ENCODE data around the gene CERS6. TPM values are rescaled to one million over a fixed set of nuclear protein-coding genes. Genes with fewer than 3 reads are reported as not detected.

CERS6 gene
- total and polyA plus RNA-seq, 8 donors, result 18.8 to 24.5 (median 22.1) TPM

DNA sequence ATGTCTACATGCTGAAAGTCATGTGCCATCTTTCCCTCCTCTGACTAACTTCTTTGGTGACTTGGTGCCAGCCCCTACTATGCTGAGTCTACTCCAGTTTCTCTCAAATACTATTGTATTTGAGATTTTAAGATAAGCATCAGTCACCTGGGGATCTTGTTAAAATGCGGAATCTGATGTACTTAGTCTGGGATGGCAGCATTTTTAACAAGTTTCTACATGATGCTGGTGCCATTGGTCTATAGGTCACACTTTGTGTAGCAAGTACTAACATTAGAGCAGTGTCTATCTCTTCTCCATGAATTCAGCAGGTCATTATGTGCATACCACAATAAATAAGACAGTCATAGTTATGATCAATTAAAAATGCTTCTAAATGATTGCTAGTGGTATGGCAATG, 106.9 kb downstream of the CERS6 start:
- TF ChIP-seq, protein P1, sequence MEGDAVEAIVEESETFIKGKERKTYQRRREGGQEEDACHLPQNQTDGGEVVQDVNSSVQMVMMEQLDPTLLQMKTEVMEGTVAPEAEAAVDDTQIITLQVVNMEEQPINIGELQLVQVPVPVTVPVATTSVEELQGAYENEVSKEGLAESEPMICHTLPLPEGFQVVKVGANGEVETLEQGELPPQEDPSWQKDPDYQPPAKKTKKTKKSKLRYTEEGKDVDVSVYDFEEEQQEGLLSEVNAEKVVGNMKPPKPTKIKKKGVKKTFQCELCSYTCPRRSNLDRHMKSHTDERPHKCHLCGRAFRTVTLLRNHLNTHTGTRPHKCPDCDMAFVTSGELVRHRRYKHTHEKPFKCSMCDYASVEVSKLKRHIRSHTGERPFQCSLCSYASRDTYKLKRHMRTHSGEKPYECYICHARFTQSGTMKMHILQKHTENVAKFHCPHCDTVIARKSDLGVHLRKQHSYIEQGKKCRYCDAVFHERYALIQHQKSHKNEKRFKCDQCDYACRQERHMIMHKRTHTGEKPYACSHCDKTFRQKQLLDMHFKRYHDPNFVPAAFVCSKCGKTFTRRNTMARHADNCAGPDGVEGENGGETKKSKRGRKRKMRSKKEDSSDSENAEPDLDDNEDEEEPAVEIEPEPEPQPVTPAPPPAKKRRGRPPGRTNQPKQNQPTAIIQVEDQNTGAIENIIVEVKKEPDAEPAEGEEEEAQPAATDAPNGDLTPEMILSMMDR (IDR thresholded peaks at IDR 0.05), result no peak
- Histone ChIP-seq H3K4me3 (no peak overlapping the region), H3K27me3 (no peaks in the 10 kb centered on the region), H3K27ac (no peak overlapping the region), H3K36me3 (peaks cover 0 to 4% of the 10 kb centered on the region in 2 donors), H3K9me3 (no peaks in the 10 kb centered on the region), H3K4me1 (no peaks in the 10 kb centered on the region)
- intact Hi-C loops (cut with DNase I), result no loop called here
- no peak for DNase-seq
- ATAC-seq, result no peak

GRCh38 chr2:168564641-168565040, 108.6 kb downstream of the CERS6 start:
- TF ChIP-seq, protein P1 (IDR thresholded peaks at IDR 0.05), result no peak
- intact Hi-C loops (cut with DNase I), result no loop called here

DNA sequence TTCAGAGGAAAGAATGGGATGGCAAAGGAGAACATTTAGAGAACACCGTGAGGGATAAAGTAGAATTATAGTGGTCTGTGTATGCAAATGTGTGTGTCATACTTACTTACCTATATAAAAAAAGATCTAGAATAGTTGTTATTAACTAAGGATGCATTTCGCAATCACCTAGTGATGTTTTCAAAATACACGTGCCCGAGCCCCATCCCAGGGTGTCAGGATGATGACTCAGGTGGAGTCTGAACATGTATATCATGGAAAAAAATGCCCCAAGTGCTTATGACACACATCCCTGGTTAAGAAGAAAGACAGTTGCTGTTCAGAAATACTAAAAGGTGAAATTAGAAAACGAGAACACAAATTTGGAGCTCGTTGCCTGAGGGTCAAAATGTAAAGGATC, 109.0 kb downstream of the CERS6 start:
- intact Hi-C loops (cut with DNase I), result no loop called here
- TF ChIP-seq, protein P1 (IDR thresholded peaks at IDR 0.05), result no peak
- no peak overlapping the region for H3K4me3 ChIP-seq
- DNase-seq, result no peak
- H3K36me3 ChIP-seq, result peaks cover 0 to 4% of the 10 kb centered on the region in 2 donors
- no peaks in the 10 kb centered on the region for H3K9me3 ChIP-seq
- ATAC-seq, result no peak
- no peaks in the 10 kb centered on the region for H3K27me3 ChIP-seq
- H3K27ac ChIP-seq, result no peak overlapping the region
- no peaks in the 10 kb centered on the region for H3K4me1 ChIP-seq

More at GRCh38 chr2:168564641-168565040, 108.6 kb downstream of the CERS6 start:
- ATAC-seq (no peak), DNase-seq (no peak)
- H3K4me3 ChIP-seq, result no peak overlapping the region
- peaks cover 0 to 4% of the 10 kb centered on the region in 2 donors for H3K36me3 ChIP-seq
- no peaks in the 10 kb centered on the region for H3K27me3 ChIP-seq
- H3K27ac ChIP-seq, result no peak overlapping the region
- H3K9me3 ChIP-seq, result no peaks in the 10 kb centered on the region
- no peaks in the 10 kb centered on the region for H3K4me1 ChIP-seq

GRCh38 chr2:168565512-168565911, 109.4 kb downstream of the CERS6 start:
- DNase-seq, result no peak
- no peak for ATAC-seq
- TF ChIP-seq, protein P1 (IDR thresholded peaks at IDR 0.05), result no peak
- H3K4me1 ChIP-seq, result no peaks in the 10 kb centered on the region
- H3K27me3 ChIP-seq, result no peaks in the 10 kb centered on the region
- H3K4me3 ChIP-seq, result no peak overlapping the region
- intact Hi-C loops (cut with DNase I), result no loop called here
- H3K9me3 ChIP-seq, result no peaks in the 10 kb centered on the region
- no peak overlapping the region for H3K27ac ChIP-seq
- H3K36me3 ChIP-seq, result peaks cover 0 to 4% of the 10 kb centered on the region in 2 donors

- intact Hi-C loops (cut with DNase I), result no loop called here
- Histone ChIP-seq H3K4me1 (peaks cover 0 to 6% of the 10 kb centered on the region in 2 donors), H3K9me3 (no peaks in the 10 kb centered on the region), H3K27ac (no peak overlapping the region), H3K4me3 (no peak overlapping the region), H3K27me3 (no peaks in the 10 kb centered on the region), H3K36me3 (peaks cover 0 to 1% of the 10 kb centered on the region in 2 donors)
- ATAC-seq (no peak), DNase-seq (no peak)
- TF ChIP-seq, protein P1 (IDR thresholded peaks at IDR 0.05), result no peak
Observed at GRCh38 chr2:168566974-168567665, 111.0 kb downstream of the CERS6 start.
